ENCODE data around the gene STIM1. TPM values are rescaled to one million over a fixed set of nuclear protein-coding genes. Genes with fewer than 3 reads are reported as not detected.

STIM1 gene
- total RNA-seq, 1 donor: 57.9 TPM

- Histone ChIP-seq H3K79me2 (ENCODE audit: insufficient read depth, low read length) (peaks cover 42% of the 10 kb centered on the region), H3K27ac (ENCODE audit: low read depth, low read length) (no peak overlapping the region)
Observed at GRCh38 chr11:3888876-3889275, 33.4 kb downstream of the STIM1 start.

GRCh38 chr11:3890014-3890413, 34.5 kb downstream of the STIM1 start:
- H3K4me3 ChIP-seq (ENCODE audit: insufficient read depth, low read length): no peak overlapping the region
- H3K36me3 ChIP-seq (ENCODE audit: insufficient read depth, low read length): no peaks in the 10 kb centered on the region
- DNase-seq (ENCODE audit: insufficient read length, low spot score, missing footprints): no peak
- TF ChIP-seq, protein P1, sequence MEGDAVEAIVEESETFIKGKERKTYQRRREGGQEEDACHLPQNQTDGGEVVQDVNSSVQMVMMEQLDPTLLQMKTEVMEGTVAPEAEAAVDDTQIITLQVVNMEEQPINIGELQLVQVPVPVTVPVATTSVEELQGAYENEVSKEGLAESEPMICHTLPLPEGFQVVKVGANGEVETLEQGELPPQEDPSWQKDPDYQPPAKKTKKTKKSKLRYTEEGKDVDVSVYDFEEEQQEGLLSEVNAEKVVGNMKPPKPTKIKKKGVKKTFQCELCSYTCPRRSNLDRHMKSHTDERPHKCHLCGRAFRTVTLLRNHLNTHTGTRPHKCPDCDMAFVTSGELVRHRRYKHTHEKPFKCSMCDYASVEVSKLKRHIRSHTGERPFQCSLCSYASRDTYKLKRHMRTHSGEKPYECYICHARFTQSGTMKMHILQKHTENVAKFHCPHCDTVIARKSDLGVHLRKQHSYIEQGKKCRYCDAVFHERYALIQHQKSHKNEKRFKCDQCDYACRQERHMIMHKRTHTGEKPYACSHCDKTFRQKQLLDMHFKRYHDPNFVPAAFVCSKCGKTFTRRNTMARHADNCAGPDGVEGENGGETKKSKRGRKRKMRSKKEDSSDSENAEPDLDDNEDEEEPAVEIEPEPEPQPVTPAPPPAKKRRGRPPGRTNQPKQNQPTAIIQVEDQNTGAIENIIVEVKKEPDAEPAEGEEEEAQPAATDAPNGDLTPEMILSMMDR (IDR thresholded peaks at IDR 0.05; ENCODE audit: extremely low read depth, low read depth, low read length): no peak
- H3K4me1 ChIP-seq (ENCODE audit: insufficient read depth, low read length): peaks cover 15% of the 10 kb centered on the region
- H3K4me2 ChIP-seq (ENCODE audit: insufficient read depth, low read length): no peak overlapping the region
- H2AFZ ChIP-seq (ENCODE audit: low read length): no peak overlapping the region
- H3K27ac ChIP-seq (ENCODE audit: low read depth, low read length): no peak overlapping the region
- no peaks in the 10 kb centered on the region for H3K9me3 ChIP-seq (ENCODE audit: low read depth, low read length)
- no peaks in the 10 kb centered on the region for H3K27me3 ChIP-seq (ENCODE audit: insufficient read depth, low read length)
- H3K79me2 ChIP-seq (ENCODE audit: insufficient read depth, low read length): peaks cover 33% of the 10 kb centered on the region
- H4K20me1 ChIP-seq (ENCODE audit: insufficient read depth, low read length): peaks cover 13% of the 10 kb centered on the region

More at GRCh38 chr11:3888876-3889275, 33.4 kb downstream of the STIM1 start:
- no peaks in the 10 kb centered on the region for H3K27me3 ChIP-seq (ENCODE audit: insufficient read depth, low read length)
- peaks cover 16% of the 10 kb centered on the region for H4K20me1 ChIP-seq (ENCODE audit: insufficient read depth, low read length)
- H3K36me3 ChIP-seq (ENCODE audit: insufficient read depth, low read length): no peaks in the 10 kb centered on the region
- no peak overlapping the region for H3K4me3 ChIP-seq (ENCODE audit: insufficient read depth, low read length)
- DNase-seq (ENCODE audit: insufficient read length, low spot score, missing footprints): no peak
- peaks cover 7% of the 10 kb centered on the region for H3K4me1 ChIP-seq (ENCODE audit: insufficient read depth, low read length)
- TF ChIP-seq, protein P1 (IDR thresholded peaks at IDR 0.05; ENCODE audit: extremely low read depth, low read depth, low read length): no peak
- H2AFZ ChIP-seq (ENCODE audit: low read length): no peak overlapping the region
- H3K9me3 ChIP-seq (ENCODE audit: low read depth, low read length): no peaks in the 10 kb centered on the region
- H3K4me2 ChIP-seq (ENCODE audit: insufficient read depth, low read length): no peak overlapping the region

DNA sequence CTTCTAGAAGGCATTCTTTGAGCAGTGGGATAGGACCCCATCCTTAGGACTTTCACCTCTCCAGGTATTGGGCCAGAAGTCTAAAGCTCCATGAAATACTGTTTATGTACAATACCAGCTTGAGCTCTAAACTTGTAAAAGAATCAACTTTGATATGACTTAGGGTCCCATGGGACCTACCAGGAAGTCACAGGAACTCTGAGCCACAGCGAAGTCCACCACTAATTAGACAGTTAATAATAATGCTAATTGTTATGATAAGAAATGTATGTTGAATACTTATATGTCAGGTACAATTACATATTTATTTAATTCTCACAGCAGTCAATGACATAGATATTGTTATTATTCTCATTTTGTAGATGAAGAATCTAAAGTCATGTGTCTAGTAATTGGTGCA, 35.3 kb downstream of the STIM1 start:
- TF ChIP-seq, protein P1 (IDR thresholded peaks at IDR 0.05; ENCODE audit: extremely low read depth, low read depth, low read length): no peak
- Histone ChIP-seq H2AFZ (ENCODE audit: low read length) (no peak overlapping the region), H3K9me3 (ENCODE audit: low read depth, low read length) (no peaks in the 10 kb centered on the region), H4K20me1 (ENCODE audit: insufficient read depth, low read length) (peaks cover 10% of the 10 kb centered on the region), H3K4me1 (ENCODE audit: insufficient read depth, low read length) (peaks cover 18% of the 10 kb centered on the region), H3K27ac (ENCODE audit: low read depth, low read length) (no peak overlapping the region), H3K4me2 (ENCODE audit: insufficient read depth, low read length) (no peak overlapping the region), H3K4me3 (ENCODE audit: insufficient read depth, low read length) (no peak overlapping the region), H3K36me3 (ENCODE audit: insufficient read depth, low read length) (no peaks in the 10 kb centered on the region), H3K27me3 (ENCODE audit: insufficient read depth, low read length) (no peaks in the 10 kb centered on the region), H3K79me2 (ENCODE audit: insufficient read depth, low read length) (peaks cover 31% of the 10 kb centered on the region)
- no peak for DNase-seq (ENCODE audit: insufficient read length, low spot score, missing footprints)

GRCh38 chr11:3891751-3892150, 36.3 kb downstream of the STIM1 start:
- Histone ChIP-seq H3K9me3 (ENCODE audit: low read depth, low read length) (no peaks in the 10 kb centered on the region), H3K36me3 (ENCODE audit: insufficient read depth, low read length) (no peaks in the 10 kb centered on the region), H2AFZ (ENCODE audit: low read length) (no peak overlapping the region), H3K4me2 (ENCODE audit: insufficient read depth, low read length) (no peak overlapping the region), H3K79me2 (ENCODE audit: insufficient read depth, low read length) (peaks cover 34% of the 10 kb centered on the region), H4K20me1 (ENCODE audit: insufficient read depth, low read length) (peaks cover 8% of the 10 kb centered on the region), H3K4me1 (ENCODE audit: insufficient read depth, low read length) (peaks cover 18% of the 10 kb centered on the region), H3K27ac (ENCODE audit: low read depth, low read length) (no peak overlapping the region), H3K4me3 (ENCODE audit: insufficient read depth, low read length) (no peak overlapping the region), H3K27me3 (ENCODE audit: insufficient read depth, low read length) (no peaks in the 10 kb centered on the region)
- no peak for DNase-seq (ENCODE audit: insufficient read length, low spot score, missing footprints)
- TF ChIP-seq, protein P1 (IDR thresholded peaks at IDR 0.05; ENCODE audit: extremely low read depth, low read depth, low read length): no peak

Data from osteoblast (primary cell).